Bronchial epithelial cell (primary cell): Measurements from ENCODE around the gene SOBP. TPM values are rescaled to one million over a fixed set of nuclear protein-coding genes. Genes with fewer than 3 reads are reported as not detected.

Source experiments
- DNase-seq: peaks from one replicate; pipeline ENCODE4 v3.0.0-alpha.2; 2010; ENCODE audit warnings: low read depth
- FAIRE-seq: peaks from 2 replicates; lab custom pipeline; 2011; peaks lifted over from hg19 to GRCh38; lab: Jason Lieb, UNC
- H3K27me3 ChIP-seq: 2 replicates; pipeline ENCODE4 v1.5.1; 2011; ENCODE audit warnings: low read length; ENCODE audit not compliant: control insufficient read depth, insufficient read depth
- H3K36me3 ChIP-seq: 2 replicates; pipeline ENCODE4 v1.5.1; 2011; ENCODE audit warnings: low read length; ENCODE audit not compliant: control insufficient read depth, insufficient read depth
- H3K4me3 ChIP-seq: 2 replicates; pipeline ENCODE4 v1.5.1; 2011; ENCODE audit warnings: mild to moderate bottlenecking, low read depth, low read length, control low read depth
- CTCF ChIP-seq: IDR thresholded peaks from 2 replicates; pipeline ENCODE4 v1.5.1; 2011; ENCODE audit warnings: mild to moderate bottlenecking, moderate library complexity, low read length, control low read depth, inconsistent platforms; ENCODE audit not compliant: insufficient read depth, severe bottlenecking
- total RNA-seq: library from RNA; depleted of rRNA; stranded (reverse); fragments of >200 nt; gene quantifications from 2 replicates; pipeline ENCODE4 v1.2.1, GENCODE V29; 2014

Gene SOBP
- total RNA-seq, 1 donor from 2014 or later, result 0.26 TPM

- DNase-seq (no peak), FAIRE-seq (no peak)
- TF ChIP-seq CTCF, result no peak
- no peak overlapping the region for H3K4me3 ChIP-seq
- H3K27me3 ChIP-seq, result no peaks in the 10 kb centered on the region
- no peaks in the 10 kb centered on the region for H3K36me3 ChIP-seq
Measured at GRCh38 chr6:107709341-107709740, 219.4 kb downstream of the SOBP start.

Other genes starting within 250 kb of the SOBP start
- 8.2 and 18.2 TPM in 2 replicates for gene PDSS2, start 30.6 kb upstream of the SOBP start, total RNA-seq